CD4-positive, alpha-beta T cell (primary cell): ENCODE measurements around the gene ABCA2. TPM values are rescaled to one million over a fixed set of nuclear protein-coding genes. Genes with fewer than 3 reads are reported as not detected.

Source experiments
- ATAC-seq: fragments of 200-7000 bp; cut with Tn5 transposase; one replicate; pipeline ENCODE4 v1.10.0; 2022; ENCODE audit warnings: mild to moderate bottlenecking; ENCODE audit not compliant: poor library complexity
- CTCF ChIA-PET: fragments of 350-600 bp; sonication (Branson Sonifier 250); formaldehyde crosslinking; loops from one replicate; lab custom pipeline; 2021; ENCODE audit warnings: antibody characterized with exemption, inconsistent platforms; lab: Charles Lee
- POLR2A ChIA-PET: fragments of 350-600 bp; sonication (Branson Sonifier 250); formaldehyde crosslinking; loops from one replicate; lab custom pipeline; 2021; ENCODE audit warnings: antibody characterized with exemption, inconsistent platforms; lab: Charles Lee
- DNase-seq, 14 experiments: peaks; one replicate each; pipeline ENCODE4 v3.0.0-alpha.2; 2013 to 2020; ENCODE audit warnings: mixed read lengths in 2 of 14
- H3K27ac ChIP-seq, 2 donors: one replicate each; pipeline versions ENCODE4 v1.5.1 to v1.7.0; 2013; ENCODE audit warnings: low read length in 2 of 2, low read depth in 1 of 2, mild to moderate bottlenecking in 1 of 2
- H3K27me3 ChIP-seq, 2 experiments: 1 replicate in 1 of 2; 2 replicates in 1 of 2; pipeline versions ENCODE4 v1.6.1 to v1.7.0; 2013; ENCODE audit warnings: low read length in 2 of 2, control low read depth in 1 of 2, mild to moderate bottlenecking in 1 of 2, moderate library complexity in 1 of 2; ENCODE audit not compliant: insufficient read depth in 2 of 2, control insufficient read depth in 1 of 2
- H3K36me3 ChIP-seq: one replicate; pipeline ENCODE4 v1.6.1; 2013; ENCODE audit warnings: low read length, control low read depth; ENCODE audit not compliant: insufficient read depth
- H3K4me1 ChIP-seq: one replicate; pipeline ENCODE4 v1.6.1; 2013; ENCODE audit warnings: low read length, control low read depth; ENCODE audit not compliant: insufficient read depth
- H3K4me3 ChIP-seq: one replicate; pipeline ENCODE4 v1.5.1; 2013; ENCODE audit warnings: mild to moderate bottlenecking, low read length, moderate library complexity
- H3K9me3 ChIP-seq, 2 experiments: 1 replicate in 1 of 2; 2 replicates in 1 of 2; pipeline versions ENCODE4 v1.6.1 to v1.7.0; 2013; ENCODE audit warnings: low read length in 2 of 2, mild to moderate bottlenecking in 2 of 2, control low read depth in 1 of 2, moderate library complexity in 1 of 2; ENCODE audit not compliant: control insufficient read depth in 1 of 2, insufficient read depth in 1 of 2
- H3K27ac Mint-ChIP-seq: one replicate; pipeline ENCODE4 v1.8.0; 2020; ENCODE audit warnings: mixed read lengths
- H3K27me3 Mint-ChIP-seq: one replicate; pipeline ENCODE4 v1.8.0; 2021; ENCODE audit warnings: mixed read lengths
- H3K36me3 Mint-ChIP-seq: one replicate; pipeline ENCODE4 v1.8.0; 2021; ENCODE audit warnings: low read depth, mixed read lengths
- H3K4me1 Mint-ChIP-seq: one replicate; pipeline ENCODE4 v1.8.0; 2021; ENCODE audit warnings: low read depth, mixed read lengths
- H3K4me3 Mint-ChIP-seq: one replicate; pipeline ENCODE4 v1.8.0; 2020; ENCODE audit warnings: mild to moderate bottlenecking, mixed read lengths
- H3K9me3 Mint-ChIP-seq: one replicate; pipeline ENCODE4 v1.8.0; 2020; ENCODE audit warnings: mixed read lengths
- intact Hi-C, 2 experiments: fragments of 100-400 bp; cut with DNase I in 1 of 2; cut with micrococcal nuclease in 1 of 2; formaldehyde crosslinking; loops; one replicate each; pipeline versions ENCODE4 v1.15.1 to v1.9.0; 2023 to 2025; cut with DNase I, micrococcal nuclease
- total RNA-seq, 174 experiments: library from RNA in 2 of 174; stranded (reverse) in 2 of 174; gene quantifications; one replicate each; pipeline ENCODE4 v1.2.3 and lab custom pipeline; 2021 to 2026
- TF ChIP-seq, protein P1 (sequence below): fragments of 200-600 bp; IDR thresholded peaks from one replicate; pipeline ENCODE4 v1.8.0; 2022; ENCODE audit warnings: antibody characterized with exemption, mild to moderate bottlenecking

Gene ABCA2
- total RNA-seq, 2 experiments from 2014 or later, result 80.1 to 86.8 TPM

DNA sequence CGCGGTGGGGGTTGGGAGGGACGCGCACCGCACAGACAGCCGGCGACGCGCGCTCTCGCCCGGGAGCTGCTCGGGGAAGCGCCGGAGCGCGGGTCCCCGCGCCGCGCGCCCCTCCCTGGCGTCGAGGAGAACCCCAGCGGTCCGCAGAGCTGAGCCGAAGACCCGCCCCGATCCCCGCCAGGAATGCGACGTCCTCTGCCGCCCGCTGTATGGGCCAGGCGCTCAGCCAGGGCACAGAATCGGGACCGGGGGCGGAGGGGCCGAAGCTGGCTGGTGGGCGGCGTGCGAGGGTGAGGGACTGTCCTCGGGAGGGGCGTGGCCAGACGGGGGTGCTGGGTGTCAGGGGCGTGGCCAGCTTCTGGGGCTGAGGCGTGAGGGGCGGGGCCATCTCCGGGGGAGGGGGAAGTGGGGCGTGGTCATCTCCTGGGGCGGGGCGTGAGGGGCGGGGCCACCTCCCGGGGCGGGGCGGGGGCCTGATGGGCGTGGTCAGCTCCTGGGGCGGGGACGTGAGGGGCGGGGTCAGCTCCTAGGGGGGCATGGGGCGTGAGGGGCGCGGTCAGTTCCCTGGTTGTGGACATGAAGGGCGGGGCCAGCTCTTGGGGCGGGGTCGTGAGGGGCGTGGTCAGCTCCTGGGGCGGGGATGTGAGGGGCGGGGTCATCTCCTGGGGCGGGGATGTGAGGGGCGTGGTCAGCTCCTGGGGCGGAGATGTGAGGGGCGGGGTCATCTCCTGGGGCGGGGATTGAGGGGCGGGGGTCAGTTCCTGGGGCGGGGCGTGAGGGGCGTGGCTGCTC, 49.8 kb downstream of the ABCA2 start:
- Mint-ChIP-seq H3K27me3 (peaks cover 14% of the 10 kb centered on the region), H3K4me1 (peaks cover 20% of the 10 kb centered on the region), H3K9me3 (no peaks in the 10 kb centered on the region), H3K27ac (no peak overlapping the region), H3K36me3 (no peaks in the 10 kb centered on the region), H3K4me3 (no peak overlapping the region)
- Histone ChIP-seq H3K27ac (no peak overlapping the region), H3K36me3 (no peaks in the 10 kb centered on the region), H3K4me3 (peak overlapping the region; percentile 29), H3K9me3 (peaks cover 0 to 9% of the 10 kb centered on the region in 2 experiments), H3K27me3 (peaks cover 1 to 5% of the 10 kb centered on the region in 2 experiments), H3K4me1 (peaks cover 57% of the 10 kb centered on the region)
- intact Hi-C loops, result loop anchor here (1.0 to 2.0 kb wide), 3 partner anchors 14 to 34 kb away; partner anchors contain the start of genes PAXX (in 2 of the 2) and FBXW5 (in 1 of the 2)
- DNase-seq, result peak; percentile 42 to 88 (median 66)
- TF ChIP-seq, protein P1, sequence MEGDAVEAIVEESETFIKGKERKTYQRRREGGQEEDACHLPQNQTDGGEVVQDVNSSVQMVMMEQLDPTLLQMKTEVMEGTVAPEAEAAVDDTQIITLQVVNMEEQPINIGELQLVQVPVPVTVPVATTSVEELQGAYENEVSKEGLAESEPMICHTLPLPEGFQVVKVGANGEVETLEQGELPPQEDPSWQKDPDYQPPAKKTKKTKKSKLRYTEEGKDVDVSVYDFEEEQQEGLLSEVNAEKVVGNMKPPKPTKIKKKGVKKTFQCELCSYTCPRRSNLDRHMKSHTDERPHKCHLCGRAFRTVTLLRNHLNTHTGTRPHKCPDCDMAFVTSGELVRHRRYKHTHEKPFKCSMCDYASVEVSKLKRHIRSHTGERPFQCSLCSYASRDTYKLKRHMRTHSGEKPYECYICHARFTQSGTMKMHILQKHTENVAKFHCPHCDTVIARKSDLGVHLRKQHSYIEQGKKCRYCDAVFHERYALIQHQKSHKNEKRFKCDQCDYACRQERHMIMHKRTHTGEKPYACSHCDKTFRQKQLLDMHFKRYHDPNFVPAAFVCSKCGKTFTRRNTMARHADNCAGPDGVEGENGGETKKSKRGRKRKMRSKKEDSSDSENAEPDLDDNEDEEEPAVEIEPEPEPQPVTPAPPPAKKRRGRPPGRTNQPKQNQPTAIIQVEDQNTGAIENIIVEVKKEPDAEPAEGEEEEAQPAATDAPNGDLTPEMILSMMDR, result no peak
- CTCF ChIA-PET, result interaction anchor here (1.0 to 1.5 kb wide), 3 partner anchors 50 to 136 kb away, joined by 3 to 5 read pairs (median 4); partner anchors contain the start of genes ABCA2, AJM1 and NPDC1
- peak; percentile 69 for ATAC-seq
- POLR2A ChIA-PET, result interaction anchor here (0.7 to 1.9 kb wide), 2 partner anchors 14 to 96 kb away, joined by 3 to 8 read pairs; partner anchors contain the start of gene PAXX

DNA sequence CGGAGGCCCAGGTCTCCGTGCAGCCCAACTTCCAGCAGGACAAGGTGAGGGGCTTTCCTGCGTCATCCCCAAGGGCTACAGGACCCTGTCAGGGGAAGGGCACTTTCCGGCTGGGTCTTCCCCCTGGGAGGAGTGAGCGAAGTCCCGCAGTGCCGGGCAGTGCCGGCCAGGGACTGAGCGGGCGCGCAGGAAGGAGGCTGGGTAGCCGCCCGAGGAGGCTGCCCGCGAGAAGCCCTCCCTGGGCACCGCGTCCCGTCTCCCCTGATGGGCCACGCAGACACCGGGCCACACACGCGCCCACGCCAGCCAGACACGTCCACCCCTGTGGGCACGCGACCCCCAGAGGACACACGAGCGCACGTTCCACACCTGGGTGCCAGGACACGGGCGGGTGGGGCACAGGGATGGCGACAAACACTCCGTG, 50.4 kb downstream of the ABCA2 start:
- Histone ChIP-seq H3K4me1 (peaks cover 60% of the 10 kb centered on the region), H3K36me3 (no peaks in the 10 kb centered on the region), H3K4me3 (peak overlapping the region; percentile 29), H3K27ac (no peak overlapping the region), H3K27me3 (no peaks in the 10 kb centered on the region), H3K9me3 (peaks cover 0 to 9% of the 10 kb centered on the region in 2 experiments)
- no peak overlapping the region for H3K4me3 Mint-ChIP-seq
- H3K27me3 Mint-ChIP-seq, result peaks cover 14% of the 10 kb centered on the region
- H3K4me1 Mint-ChIP-seq, result peaks cover 20% of the 10 kb centered on the region
- POLR2A ChIA-PET, result interaction anchor here (1.9 kb wide), 1 partner anchor 15 kb away, joined by 8 read pairs; the partner anchor contains the start of gene PAXX
- TF ChIP-seq, protein P1, result no peak
- H3K27ac Mint-ChIP-seq, result no peak overlapping the region
- H3K9me3 Mint-ChIP-seq, result no peaks in the 10 kb centered on the region
- ATAC-seq (no peak), DNase-seq (no peak)
- H3K36me3 Mint-ChIP-seq, result no peaks in the 10 kb centered on the region
- CTCF ChIA-PET, result interaction anchor here (1.0 to 1.5 kb wide), 3 partner anchors 51 to 135 kb away, joined by 3 to 5 read pairs (median 4); partner anchors contain the start of genes ABCA2, AJM1 and NPDC1
- intact Hi-C loops, result loop anchor here (1.0 to 2.0 kb wide), 3 partner anchors 15 to 33 kb away; partner anchors contain the start of genes PAXX (in 2 of the 2) and FBXW5 (in 1 of the 2)

DNA sequence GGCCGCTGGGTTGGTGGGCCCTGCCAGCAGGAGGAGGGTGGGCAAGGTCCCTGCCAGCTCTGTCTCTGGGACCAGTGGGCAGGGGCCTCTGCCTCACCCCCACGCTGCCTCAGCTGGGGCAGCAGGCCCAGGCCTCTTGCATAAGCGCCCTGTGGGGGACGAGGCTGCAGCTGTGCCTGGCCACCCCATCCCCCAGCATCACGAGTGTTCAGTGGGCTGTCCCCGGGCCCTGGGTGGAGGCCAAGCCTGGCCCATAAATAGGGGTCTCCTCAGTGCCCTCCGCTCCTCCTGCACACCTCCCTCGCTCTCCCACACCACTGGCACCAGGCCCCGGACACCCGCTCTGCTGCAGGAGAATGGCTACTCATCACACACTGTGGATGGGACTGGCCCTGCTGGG, 50.8 kb downstream of the ABCA2 start, which contains the start of gene PTGDS:
Gene PTGDS (plus strand): TSS at position 282 of the 400 bp plus-strand sequence. CDS start 75 bp downstream, at position 357.
- Mint-ChIP-seq H3K4me1 (peaks cover 20% of the 10 kb centered on the region), H3K9me3 (no peaks in the 10 kb centered on the region), H3K27me3 (peaks cover 13% of the 10 kb centered on the region), H3K27ac (no peak within 1 kb of the TSS), H3K36me3 (no peaks in the 10 kb centered on the region), H3K4me3 (peak within 1 kb of the TSS; percentile 58)
- H3K27ac ChIP-seq, result no peak within 1 kb of the TSS
- intact Hi-C loops, result no loop called here
- ChIA-PET POLR2A (interaction anchor here (1.0 to 2.9 kb wide), 3 partner anchors 15 to 57 kb away, joined by 4 to 12 read pairs (median 11); partner anchors contain the start of gene PAXX), CTCF (interaction anchor here (0.9 to 1.4 kb wide), 2 partner anchors 15 to 52 kb away, joined by 3 read pairs; partner anchors contain the start of gene PAXX)
- no peak for ATAC-seq
- H3K4me3 ChIP-seq, result peak within 1 kb of the TSS; percentile 29
- H3K36me3 ChIP-seq, result no peaks in the 10 kb centered on the region
- TF ChIP-seq, protein P1, result no peak
- no peaks in the 10 kb centered on the region for H3K27me3 ChIP-seq
- DNase-seq, result no peak
- peaks cover 60% of the 10 kb centered on the region for H3K4me1 ChIP-seq
- peaks cover 0 to 9% of the 10 kb centered on the region in 2 experiments for H3K9me3 ChIP-seq
